PFSK-1 (cell line): Measurements from ENCODE around the gene TBC1D3B.

Experiments
- FOXP2 ChIP-seq: optimal IDR thresholded peaks from 2 replicates; pipeline ENCODE3; 2011; ENCODE audit warnings: borderline replicate concordance, control low read depth, inconsistent platforms; ENCODE audit not compliant: insufficient read depth; ENCODE audit errors: extremely low read length, extremely low read depth
- POLR2AphosphoS5 ChIP-seq: IDR thresholded peaks from 2 replicates; pipeline ENCODE4 v1.6.1; 2012; ENCODE audit warnings: low read depth, mild to moderate bottlenecking, control low read depth, low read length, moderate library complexity
- REST ChIP-seq, 2 experiments: IDR thresholded peaks; 2 replicates each; pipeline versions ENCODE4 v1.6.1 to v1.8.0; 2011 to 2012; ENCODE audit warnings: low read depth in 2 of 2, low read length in 2 of 2, control low read depth in 1 of 2, inconsistent platforms in 1 of 2, mild to moderate bottlenecking in 1 of 2, moderate library complexity in 1 of 2; ENCODE audit not compliant: insufficient read depth in 1 of 2
- SIN3A ChIP-seq: IDR thresholded peaks from 2 replicates; pipeline ENCODE4 v1.6.1; 2012; ENCODE audit warnings: mild to moderate bottlenecking, low read length, moderate library complexity, borderline replicate concordance; ENCODE audit not compliant: insufficient read depth
- TAF1 ChIP-seq: IDR thresholded peaks from 2 replicates; pipeline ENCODE4 v1.6.1; 2012; ENCODE audit warnings: low read length, control low read depth, borderline replicate concordance; ENCODE audit not compliant: insufficient read depth

Gene TBC1D3B

GRCh38 chr17:36198831-36199465 lies 22.5 kb upstream of the TBC1D3B start:
- no peak for TF ChIP-seq FOXP2

GRCh38 chr17:36197387-36197703 lies 20.9 kb upstream of the TBC1D3B start:
- TF ChIP-seq REST (IDR thresholded peaks at IDR 0.05; ENCODE audit: insufficient read depth in 1 of 2, low read depth in 2 of 2, low read length in 2 of 2) (no peak), POLR2AphosphoS5 (no peak), TAF1 (no peak), SIN3A (no peak), FOXP2 (no peak)

- TF ChIP-seq POLR2AphosphoS5 (no peak), REST (IDR thresholded peaks at IDR 0.05; ENCODE audit: insufficient read depth in 1 of 2, low read depth in 2 of 2, low read length in 2 of 2) (no peak), FOXP2 (no peak), TAF1 (no peak), SIN3A (no peak)
These were observed 19.7 kb upstream of the TBC1D3B start for GRCh38 chr17:36196131-36196486.

- TF ChIP-seq TAF1 (no peak), REST (IDR thresholded peaks at IDR 0.05; ENCODE audit: insufficient read depth in 1 of 2, low read depth in 2 of 2, low read length in 2 of 2) (no peak), FOXP2 (no peak), SIN3A (no peak), POLR2AphosphoS5 (no peak)
These were observed 19.1 kb upstream of the TBC1D3B start for GRCh38 chr17:36195434-36196130.

- no peak for TF ChIP-seq TAF1
These were observed 16.9 kb upstream of the TBC1D3B start for GRCh38 chr17:36193216-36193775.

- TF ChIP-seq POLR2AphosphoS5 (no peak), SIN3A (no peak), REST (IDR thresholded peaks at IDR 0.05; ENCODE audit: insufficient read depth in 1 of 2, low read depth in 2 of 2, low read length in 2 of 2) (no peak), FOXP2 (no peak), TAF1 (no peak)
These were observed 12.5 kb upstream of the TBC1D3B start for GRCh38 chr17:36188891-36189306.
